Measurements from ENCODE around the gene BMPR1A.

DNA sequence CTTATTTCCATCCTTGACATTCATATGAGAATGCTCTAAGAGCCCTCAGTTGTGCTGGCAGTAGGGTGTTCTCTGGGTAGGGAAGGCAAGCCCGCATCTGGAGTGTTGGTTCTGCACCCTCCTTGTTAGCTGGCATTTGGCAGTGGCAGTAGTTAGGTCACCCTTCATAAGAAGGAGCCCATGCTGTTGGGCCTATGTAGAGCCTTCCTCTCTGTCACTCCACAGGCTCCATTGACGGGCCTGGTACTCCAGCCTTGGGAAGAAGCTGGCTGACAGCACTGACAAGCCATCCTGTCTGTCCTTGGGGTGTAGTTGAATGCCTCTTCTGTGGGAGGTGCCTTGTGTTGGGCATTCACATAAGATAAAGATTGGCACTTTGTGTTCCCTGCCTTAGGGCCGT lies 89.7 kb downstream of the BMPR1A start:
- TF ChIP-seq, protein P1, sequence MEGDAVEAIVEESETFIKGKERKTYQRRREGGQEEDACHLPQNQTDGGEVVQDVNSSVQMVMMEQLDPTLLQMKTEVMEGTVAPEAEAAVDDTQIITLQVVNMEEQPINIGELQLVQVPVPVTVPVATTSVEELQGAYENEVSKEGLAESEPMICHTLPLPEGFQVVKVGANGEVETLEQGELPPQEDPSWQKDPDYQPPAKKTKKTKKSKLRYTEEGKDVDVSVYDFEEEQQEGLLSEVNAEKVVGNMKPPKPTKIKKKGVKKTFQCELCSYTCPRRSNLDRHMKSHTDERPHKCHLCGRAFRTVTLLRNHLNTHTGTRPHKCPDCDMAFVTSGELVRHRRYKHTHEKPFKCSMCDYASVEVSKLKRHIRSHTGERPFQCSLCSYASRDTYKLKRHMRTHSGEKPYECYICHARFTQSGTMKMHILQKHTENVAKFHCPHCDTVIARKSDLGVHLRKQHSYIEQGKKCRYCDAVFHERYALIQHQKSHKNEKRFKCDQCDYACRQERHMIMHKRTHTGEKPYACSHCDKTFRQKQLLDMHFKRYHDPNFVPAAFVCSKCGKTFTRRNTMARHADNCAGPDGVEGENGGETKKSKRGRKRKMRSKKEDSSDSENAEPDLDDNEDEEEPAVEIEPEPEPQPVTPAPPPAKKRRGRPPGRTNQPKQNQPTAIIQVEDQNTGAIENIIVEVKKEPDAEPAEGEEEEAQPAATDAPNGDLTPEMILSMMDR (IDR thresholded peaks at IDR 0.05) = no peak
- no peak for TF ChIP-seq POLR2A (IDR thresholded peaks at IDR 0.05)

Data from esophagus squamous epithelium (tissue), 4 donors.